Astrocyte of the cerebellum (primary cell): ENCODE measurements around the gene HK1.

ENCODE experiments used
- DNase-seq: peaks from one replicate; pipeline ENCODE4 v3.0.0-alpha.2; 2011; ENCODE audit warnings: low read depth
- H3K4me3 ChIP-seq: 2 replicates; pipeline ENCODE4 v1.5.1; 2011; ENCODE audit warnings: mild to moderate bottlenecking, low read depth, low read length, moderate library complexity
- in situ Hi-C: cut with HindIII; loops from 2 replicates; pipeline ENCODE4 v1.10.0; 2017; ENCODE audit warnings: low sequenced_read_pairs
- TF ChIP-seq, protein P1 (sequence below): IDR thresholded peaks from 2 replicates; pipeline ENCODE4 v1.5.1; 2012; ENCODE audit warnings: low read length, low read depth, moderate library complexity, mild to moderate bottlenecking; ENCODE audit errors: missing control alignments

Gene HK1

DNA sequence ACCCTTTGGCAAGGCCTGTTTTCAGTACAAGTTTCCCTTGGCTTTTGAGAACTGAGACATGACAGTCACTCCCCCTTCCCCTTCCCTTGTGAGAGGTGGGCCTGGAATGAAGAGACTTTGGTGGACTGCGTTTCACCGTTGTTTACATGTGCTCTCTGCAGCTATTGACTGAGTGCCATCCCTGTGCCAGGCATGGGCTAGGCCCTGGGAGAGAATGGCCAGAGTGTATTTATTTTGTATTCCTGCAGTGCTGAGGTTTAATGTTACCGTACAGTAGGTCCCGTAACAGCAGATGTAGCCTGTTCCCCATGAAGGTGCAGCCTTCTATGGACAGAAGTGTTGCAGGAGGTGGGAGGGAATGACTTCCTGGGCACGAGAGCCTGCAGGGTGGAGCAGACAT lies 88.4 kb downstream of the HK1 start:
- in situ Hi-C loops = no loop called here
- TF ChIP-seq, protein P1, sequence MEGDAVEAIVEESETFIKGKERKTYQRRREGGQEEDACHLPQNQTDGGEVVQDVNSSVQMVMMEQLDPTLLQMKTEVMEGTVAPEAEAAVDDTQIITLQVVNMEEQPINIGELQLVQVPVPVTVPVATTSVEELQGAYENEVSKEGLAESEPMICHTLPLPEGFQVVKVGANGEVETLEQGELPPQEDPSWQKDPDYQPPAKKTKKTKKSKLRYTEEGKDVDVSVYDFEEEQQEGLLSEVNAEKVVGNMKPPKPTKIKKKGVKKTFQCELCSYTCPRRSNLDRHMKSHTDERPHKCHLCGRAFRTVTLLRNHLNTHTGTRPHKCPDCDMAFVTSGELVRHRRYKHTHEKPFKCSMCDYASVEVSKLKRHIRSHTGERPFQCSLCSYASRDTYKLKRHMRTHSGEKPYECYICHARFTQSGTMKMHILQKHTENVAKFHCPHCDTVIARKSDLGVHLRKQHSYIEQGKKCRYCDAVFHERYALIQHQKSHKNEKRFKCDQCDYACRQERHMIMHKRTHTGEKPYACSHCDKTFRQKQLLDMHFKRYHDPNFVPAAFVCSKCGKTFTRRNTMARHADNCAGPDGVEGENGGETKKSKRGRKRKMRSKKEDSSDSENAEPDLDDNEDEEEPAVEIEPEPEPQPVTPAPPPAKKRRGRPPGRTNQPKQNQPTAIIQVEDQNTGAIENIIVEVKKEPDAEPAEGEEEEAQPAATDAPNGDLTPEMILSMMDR = no peak
- no peak overlapping the region for H3K4me3 ChIP-seq
- DNase-seq = no peak

DNA sequence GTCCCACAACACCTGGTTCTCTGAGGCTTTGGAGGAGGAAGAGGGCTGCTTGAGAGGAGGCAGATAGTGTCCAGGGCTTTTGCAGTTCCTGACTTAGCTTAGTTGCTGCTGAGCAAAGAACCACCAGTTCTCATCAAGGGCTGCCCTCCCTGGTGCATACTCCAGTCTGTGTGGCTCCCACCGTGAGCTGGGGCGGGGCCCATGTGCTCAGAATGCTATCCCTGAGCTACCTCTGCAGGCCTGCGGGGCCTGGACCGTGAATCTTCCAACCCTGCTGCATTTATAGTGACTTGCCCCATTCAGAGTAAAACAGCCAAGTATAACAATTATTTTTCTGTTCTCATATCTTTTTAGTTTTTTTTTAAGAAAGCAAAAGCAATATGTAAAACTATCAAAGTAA lies 89.2 kb downstream of the HK1 start:
- in situ Hi-C loops = no loop called here
- TF ChIP-seq, protein P1 = no peak
- H3K4me3 ChIP-seq = no peak overlapping the region
- no peak for DNase-seq

DNA sequence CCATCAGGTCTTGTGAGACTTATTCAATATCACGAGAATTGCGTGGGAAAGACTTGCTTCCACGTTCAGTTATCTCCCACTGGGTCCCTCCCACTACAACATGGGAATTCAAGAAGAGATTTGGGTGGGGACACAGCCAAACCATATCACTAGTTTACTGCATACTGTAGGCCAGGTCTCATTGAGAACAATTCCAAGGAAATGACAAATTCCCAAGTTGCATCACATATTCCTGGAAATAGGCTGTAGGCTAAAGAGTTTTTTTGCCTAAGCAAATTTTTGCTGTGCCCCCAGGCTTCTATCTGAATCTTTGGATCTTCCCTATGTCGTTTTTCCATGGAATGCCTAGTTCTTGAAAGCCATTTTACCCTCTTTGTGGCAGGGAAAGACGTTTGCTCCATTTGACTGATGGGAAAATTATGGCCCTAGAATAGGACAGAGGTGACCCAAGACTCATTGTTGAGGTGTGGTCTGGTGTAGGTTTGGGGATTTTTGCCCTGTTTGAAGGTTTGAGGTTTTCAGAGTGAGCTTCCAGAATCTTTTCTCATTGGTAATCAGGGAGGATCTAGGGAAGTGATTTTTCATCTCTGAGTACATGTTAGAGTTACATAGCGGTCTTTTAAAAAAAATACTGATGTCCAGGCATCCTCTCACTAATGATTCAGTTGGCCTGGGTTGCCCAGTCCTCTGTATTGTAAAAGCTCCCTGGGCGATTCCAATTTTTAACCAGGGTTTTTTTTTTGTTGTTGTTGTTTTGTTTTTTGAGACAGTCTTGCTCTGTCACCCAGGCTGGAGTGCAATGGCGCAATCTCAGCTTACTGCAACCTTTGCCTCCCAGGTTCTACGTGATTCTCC lies 94.1 kb downstream of the HK1 start:
- TF ChIP-seq, protein P1 = no peak
- in situ Hi-C loops = no loop called here
- H3K4me3 ChIP-seq = no peak overlapping the region
- DNase-seq = no peak

DNA sequence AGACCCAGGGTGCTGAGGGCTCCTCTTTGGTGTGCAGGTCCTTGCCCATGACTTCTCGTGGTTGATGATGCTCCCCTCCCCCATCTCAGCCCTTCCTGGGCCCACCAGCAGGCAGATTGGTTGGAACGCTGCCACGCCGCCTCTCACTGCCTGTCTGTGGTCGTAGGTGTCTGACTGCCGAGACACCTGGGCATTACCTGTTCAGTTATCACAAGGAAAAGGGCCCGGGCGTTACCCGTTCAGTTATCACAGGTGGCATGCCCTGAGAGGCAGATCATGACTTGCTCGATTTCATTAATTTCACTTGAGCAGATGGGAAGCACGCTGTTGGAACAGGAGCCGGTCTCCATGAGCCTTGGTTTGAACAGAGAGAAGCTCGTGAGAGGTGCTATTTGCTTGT lies 95.9 kb downstream of the HK1 start:
- DNase-seq = no peak
- in situ Hi-C loops = no loop called here
- no peak overlapping the region for H3K4me3 ChIP-seq
- TF ChIP-seq, protein P1 = no peak

DNA sequence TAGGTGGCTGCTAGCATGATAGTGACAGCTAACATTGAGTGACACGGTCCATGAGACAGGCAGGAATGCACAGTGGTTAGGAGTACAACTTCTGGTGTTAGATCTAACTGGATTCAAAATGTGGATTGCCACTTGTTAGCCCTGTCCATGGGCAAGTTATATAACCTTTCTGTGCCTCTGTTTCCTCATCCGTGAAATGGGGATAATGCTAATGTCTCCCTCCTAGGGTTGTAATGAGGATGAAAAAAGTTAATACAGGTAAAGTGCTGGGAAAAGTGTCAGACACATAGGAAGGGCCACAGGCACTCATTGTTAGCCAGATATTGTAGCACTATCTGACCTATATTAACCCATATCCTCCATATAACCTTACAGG lies 96.6 kb downstream of the HK1 start:
- DNase-seq = no peak
- TF ChIP-seq, protein P1 = no peak
- in situ Hi-C loops = no loop called here
- no peak overlapping the region for H3K4me3 ChIP-seq

DNA sequence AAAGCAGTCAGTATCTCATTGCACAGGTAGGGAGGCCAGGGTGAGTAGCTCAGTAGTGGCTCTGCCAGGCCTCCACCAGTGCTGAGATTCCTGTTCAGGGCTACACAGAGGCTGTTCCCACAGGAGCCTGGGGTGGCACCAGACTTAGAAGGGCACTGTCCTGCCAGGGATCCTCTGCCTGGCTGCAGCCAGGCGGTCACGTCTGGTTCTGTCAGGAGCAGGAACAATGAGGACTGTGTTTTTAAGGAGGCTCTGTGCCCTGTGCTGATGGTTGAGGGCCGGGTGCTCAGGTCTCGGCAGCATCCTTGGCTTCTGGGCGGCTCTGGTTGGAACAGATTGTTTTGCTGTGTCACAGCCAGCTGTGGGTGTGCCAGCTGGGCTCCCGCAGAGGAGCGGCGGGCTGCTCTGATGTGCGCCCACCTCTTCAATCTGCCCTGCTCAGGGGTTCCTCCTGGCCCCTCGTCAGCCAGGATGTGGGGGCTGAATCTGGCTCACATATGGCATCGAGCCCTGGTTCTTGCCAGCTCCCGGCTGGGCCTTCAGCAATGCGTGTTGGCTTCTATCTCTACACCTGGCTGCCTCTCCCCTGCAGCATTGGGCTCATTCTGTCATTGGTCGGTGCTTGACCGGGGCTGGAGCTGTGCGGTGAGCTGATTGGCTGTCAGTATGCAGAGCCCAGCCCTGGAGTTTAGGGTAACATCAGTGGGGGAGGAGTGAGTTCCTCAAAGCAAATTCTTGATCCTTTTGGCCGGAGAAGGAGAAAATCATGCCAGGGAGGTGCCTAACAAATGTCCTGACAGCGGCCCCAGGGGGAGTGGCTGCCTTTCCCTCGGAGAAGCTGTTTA lies 97.2 kb downstream of the HK1 start:
- no peak for DNase-seq
- TF ChIP-seq, protein P1 = no peak
- no peak overlapping the region for H3K4me3 ChIP-seq
- in situ Hi-C loops = no loop called here
